GM23248 (cell line): ENCODE data around the gene WWOX. TPM values are rescaled to one million over a fixed set of nuclear protein-coding genes. Genes with fewer than 3 reads are reported as not detected.

Experiments used
- DNase-seq: peaks from one replicate; pipeline ENCODE4 v3.0.0-alpha.2; 2015
- H2AFZ ChIP-seq: fragments of 200-600 bp; sonication (generic); 2 replicates; pipeline ENCODE4 v1.6.1; 2016; ENCODE audit warnings: antibody characterized with exemption
- H3F3A ChIP-seq: fragments of 200-600 bp; sonication (generic); 2 replicates; pipeline ENCODE4 v1.6.1; 2016; ENCODE audit warnings: mild to moderate bottlenecking, antibody characterized with exemption, mixed run types; ENCODE audit not compliant: insufficient read depth
- H3K27ac ChIP-seq: fragments of 200-600 bp; sonication (generic); 2 replicates; pipeline ENCODE4 v1.5.1; 2016; ENCODE audit warnings: mild to moderate bottlenecking
- H3K27me3 ChIP-seq: fragments of 200-600 bp; sonication (generic); replicated peaks from 2 replicates; pipeline ENCODE4 v1.6.1; 2016; ENCODE audit warnings: mild to moderate bottlenecking; ENCODE audit not compliant: insufficient read depth
- H3K36me3 ChIP-seq: fragments of 200-600 bp; sonication (generic); 2 replicates; pipeline ENCODE4 v1.6.1; 2016; ENCODE audit warnings: low read depth, mild to moderate bottlenecking
- H3K4me1 ChIP-seq: fragments of 200-600 bp; sonication (generic); 2 replicates; pipeline ENCODE4 v1.6.1; 2016; ENCODE audit warnings: mild to moderate bottlenecking; ENCODE audit not compliant: insufficient read depth
- H3K4me2 ChIP-seq: fragments of 200-600 bp; sonication (generic); one replicate; pipeline ENCODE4 v1.6.1; 2016; ENCODE audit warnings: mild to moderate bottlenecking; ENCODE audit not compliant: unreplicated experiment
- H3K4me3 ChIP-seq: fragments of 200-600 bp; sonication (generic); 2 replicates; pipeline ENCODE4 v1.5.1; 2016; ENCODE audit warnings: mild to moderate bottlenecking
- H3K79me2 ChIP-seq: fragments of 200-600 bp; sonication (generic); 2 replicates; pipeline ENCODE4 v1.6.1; 2016; ENCODE audit warnings: mild to moderate bottlenecking; ENCODE audit not compliant: insufficient read depth
- H3K9ac ChIP-seq: fragments of 200-600 bp; sonication (generic); 2 replicates; pipeline ENCODE4 v1.6.1; 2016; ENCODE audit warnings: mild to moderate bottlenecking
- H3K9me2 ChIP-seq: fragments of 200-600 bp; sonication (generic); 2 replicates; pipeline ENCODE4 v1.6.1; 2016; ENCODE audit warnings: mixed run types, mild to moderate bottlenecking, moderate library complexity; ENCODE audit not compliant: insufficient read depth
- H3K9me3 ChIP-seq: fragments of 200-600 bp; sonication (generic); one replicate; pipeline ENCODE4 v1.6.1; 2017; ENCODE audit warnings: low read depth
- H4K20me1 ChIP-seq: fragments of 200-600 bp; sonication (generic); 2 replicates; pipeline ENCODE4 v1.6.0; 2016; ENCODE audit not compliant: insufficient read depth
- EZH2 ChIP-seq: fragments of 200-600 bp; sonication (generic); IDR thresholded peaks from 2 replicates; pipeline ENCODE4 v1.6.1; 2018; ENCODE audit warnings: antibody characterized with exemption, mild to moderate bottlenecking; ENCODE audit not compliant: insufficient read depth, poor library complexity, severe bottlenecking
- EZH2phosphoT487 ChIP-seq: fragments of 200-600 bp; sonication (generic); IDR thresholded peaks from 2 replicates; pipeline ENCODE4 v1.6.1; 2018; ENCODE audit warnings: antibody characterized with exemption, moderate library complexity, mild to moderate bottlenecking, low read depth; ENCODE audit not compliant: insufficient read depth
- WGBS, 2 experiments: methylation state at CpG; one replicate each; pipeline ENCODE4 v1.1.6; 2015 to 2017; ENCODE audit warnings: low lambda C conversion rate in 2 of 2, low coverage in 1 of 2; ENCODE audit errors: missing lambda C conversion rate in 2 of 2; 5-methylcytosine and 5-hydroxymethylcytosine counted together
- in situ Hi-C: fragments of 300-500 bp; cut with MboI; formaldehyde crosslinking; loops from 2 replicates; pipeline ENCODE4 v1.15.0; 2020
- polyA plus RNA-seq: library from polyadenylated mRNA; unstranded; fragments of >200 nt; fragmentation: Nextera tagmentation; extraction: Ambion mirVana; gene quantifications from 2 replicates; pipeline ENCODE4 v1.2.1, GENCODE V29; 2016
- total RNA-seq: library from RNA; depleted of rRNA; stranded (reverse); fragments of >200 nt; shearing (Covaris generic); gene quantifications from 2 replicates; pipeline ENCODE4 v1.2.3, GENCODE V29; 2014

The WWOX gene
- total and polyA plus RNA-seq, 2 experiments from 2014 or later, result 4.5 to 6.6 TPM

- DNase-seq, result no peak
- in situ Hi-C loops, result no loop called here
- Histone ChIP-seq H3K9ac (no peak overlapping the region), H3K79me2 (no peaks in the 10 kb centered on the region), H2AFZ (no peak overlapping the region), H3K4me1 (no peaks in the 10 kb centered on the region), H3F3A (no peaks in the 10 kb centered on the region), H3K9me2 (no peaks in the 10 kb centered on the region), H3K4me3 (no peak overlapping the region), H3K27me3 (no peaks in the 10 kb centered on the region), H4K20me1 (no peaks in the 10 kb centered on the region), H3K27ac (no peak overlapping the region), H3K4me2 (no peak overlapping the region), H3K9me3 (no peaks in the 10 kb centered on the region), H3K36me3 (no peaks in the 10 kb centered on the region)
- 49 to 53% methylated on average over 11 of the region's 11 CpGs for WGBS, 2 experiments
- TF ChIP-seq EZH2phosphoT487 (no peak), EZH2 (no peak)
Measured at GRCh38 chr16:78490431-78490830, 391.0 kb downstream of the WWOX start.

- 47 to 64% methylated on average over 6 of the region's 6 CpGs for WGBS, 2 experiments
- Histone ChIP-seq H3K27ac (no peak overlapping the region), H4K20me1 (no peaks in the 10 kb centered on the region), H3K9me3 (no peaks in the 10 kb centered on the region), H3K36me3 (no peaks in the 10 kb centered on the region), H3K79me2 (no peaks in the 10 kb centered on the region), H2AFZ (no peak overlapping the region), H3K9ac (no peak overlapping the region), H3F3A (no peaks in the 10 kb centered on the region), H3K4me3 (no peak overlapping the region), H3K27me3 (no peaks in the 10 kb centered on the region), H3K4me1 (no peaks in the 10 kb centered on the region), H3K9me2 (no peaks in the 10 kb centered on the region), H3K4me2 (no peak overlapping the region)
- TF ChIP-seq EZH2, result no peak
- no peak for TF ChIP-seq EZH2phosphoT487
- DNase-seq, result no peak
- in situ Hi-C loops, result no loop called here
Measured at GRCh38 chr16:78490847-78491246, 391.4 kb downstream of the WWOX start.

GRCh38 chr16:78493573-78493972 lies 394.1 kb downstream of the WWOX start:
- Histone ChIP-seq H3K4me3 (no peak overlapping the region), H3K9ac (no peak overlapping the region), H3K27me3 (no peaks in the 10 kb centered on the region), H3K9me2 (no peaks in the 10 kb centered on the region), H3K79me2 (no peaks in the 10 kb centered on the region), H3K9me3 (no peaks in the 10 kb centered on the region), H3F3A (no peaks in the 10 kb centered on the region), H3K27ac (no peak overlapping the region), H3K36me3 (no peaks in the 10 kb centered on the region), H2AFZ (no peak overlapping the region), H4K20me1 (no peaks in the 10 kb centered on the region), H3K4me2 (no peak overlapping the region), H3K4me1 (no peaks in the 10 kb centered on the region)
- 64 to 66% methylated on average over 8 of the region's 8 CpGs for WGBS, 2 experiments
- no peak for DNase-seq
- in situ Hi-C loops, result no loop called here
- TF ChIP-seq EZH2 (no peak), EZH2phosphoT487 (no peak)

- no peak for DNase-seq
- in situ Hi-C loops, result no loop called here
- no peaks in the 10 kb centered on the region for H3K9me3 ChIP-seq
Measured at GRCh38 chr16:78494105-78494504, 394.7 kb downstream of the WWOX start.

GRCh38 chr16:78494674-78495073 lies 395.2 kb downstream of the WWOX start:
- H3K36me3 ChIP-seq, result no peaks in the 10 kb centered on the region
- H3F3A ChIP-seq, result no peaks in the 10 kb centered on the region
- WGBS, 2 experiments, result 71 to 75% methylated on average over 10 of the region's 10 CpGs
- no peak overlapping the region for H2AFZ ChIP-seq
- H3K9me2 ChIP-seq, result no peaks in the 10 kb centered on the region
- no peak overlapping the region for H3K4me3 ChIP-seq
- no peaks in the 10 kb centered on the region for H3K4me1 ChIP-seq
- no peaks in the 10 kb centered on the region for H3K79me2 ChIP-seq
- H3K4me2 ChIP-seq, result no peak overlapping the region
- DNase-seq, result no peak
- no peak overlapping the region for H3K9ac ChIP-seq
- H3K27me3 ChIP-seq, result no peaks in the 10 kb centered on the region
- no peaks in the 10 kb centered on the region for H4K20me1 ChIP-seq
- TF ChIP-seq EZH2 (no peak), EZH2phosphoT487 (no peak)
- H3K9me3 ChIP-seq, result no peaks in the 10 kb centered on the region
- in situ Hi-C loops, result no loop called here
- H3K27ac ChIP-seq, result no peak overlapping the region

More at GRCh38 chr16:78494105-78494504, 394.7 kb downstream of the WWOX start:
- no peak overlapping the region for H3K27ac ChIP-seq
- H3K27me3 ChIP-seq, result no peaks in the 10 kb centered on the region
- no peaks in the 10 kb centered on the region for H3K9me2 ChIP-seq
- no peaks in the 10 kb centered on the region for H3F3A ChIP-seq
- WGBS, 2 experiments, result 33 to 47% methylated on average over 2 of the region's 2 CpGs
- no peaks in the 10 kb centered on the region for H3K36me3 ChIP-seq
- H2AFZ ChIP-seq, result no peak overlapping the region
- H4K20me1 ChIP-seq, result no peaks in the 10 kb centered on the region
- no peak overlapping the region for H3K4me3 ChIP-seq
- H3K79me2 ChIP-seq, result no peaks in the 10 kb centered on the region
- H3K4me2 ChIP-seq, result no peak overlapping the region
- no peaks in the 10 kb centered on the region for H3K4me1 ChIP-seq
- TF ChIP-seq EZH2phosphoT487, result no peak
- TF ChIP-seq EZH2, result no peak
- no peak overlapping the region for H3K9ac ChIP-seq
